ENCODE data around the gene PPP6R2.

DNA sequence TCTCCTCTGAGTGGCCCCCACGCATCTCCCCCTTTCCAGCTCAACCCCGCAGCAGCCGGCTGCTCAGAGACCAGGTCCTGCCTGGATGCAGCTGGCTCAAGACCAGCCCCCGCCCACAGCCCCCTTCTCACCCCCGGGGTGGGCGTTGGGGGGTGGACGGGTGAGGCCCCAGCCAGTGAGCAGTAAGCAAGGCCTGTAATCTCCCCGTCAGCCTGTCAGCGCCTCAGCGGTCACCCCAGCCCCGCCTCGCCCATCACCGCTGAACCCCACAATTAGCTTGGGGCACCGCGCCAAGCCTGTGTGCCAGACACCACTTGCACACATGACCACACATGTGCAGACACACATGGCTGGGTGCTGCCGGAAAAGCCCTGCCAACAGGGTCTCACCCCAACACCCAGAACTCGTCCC is 41.5 kb upstream of the PPP6R2 start:
- TF ChIP-seq, protein P1, sequence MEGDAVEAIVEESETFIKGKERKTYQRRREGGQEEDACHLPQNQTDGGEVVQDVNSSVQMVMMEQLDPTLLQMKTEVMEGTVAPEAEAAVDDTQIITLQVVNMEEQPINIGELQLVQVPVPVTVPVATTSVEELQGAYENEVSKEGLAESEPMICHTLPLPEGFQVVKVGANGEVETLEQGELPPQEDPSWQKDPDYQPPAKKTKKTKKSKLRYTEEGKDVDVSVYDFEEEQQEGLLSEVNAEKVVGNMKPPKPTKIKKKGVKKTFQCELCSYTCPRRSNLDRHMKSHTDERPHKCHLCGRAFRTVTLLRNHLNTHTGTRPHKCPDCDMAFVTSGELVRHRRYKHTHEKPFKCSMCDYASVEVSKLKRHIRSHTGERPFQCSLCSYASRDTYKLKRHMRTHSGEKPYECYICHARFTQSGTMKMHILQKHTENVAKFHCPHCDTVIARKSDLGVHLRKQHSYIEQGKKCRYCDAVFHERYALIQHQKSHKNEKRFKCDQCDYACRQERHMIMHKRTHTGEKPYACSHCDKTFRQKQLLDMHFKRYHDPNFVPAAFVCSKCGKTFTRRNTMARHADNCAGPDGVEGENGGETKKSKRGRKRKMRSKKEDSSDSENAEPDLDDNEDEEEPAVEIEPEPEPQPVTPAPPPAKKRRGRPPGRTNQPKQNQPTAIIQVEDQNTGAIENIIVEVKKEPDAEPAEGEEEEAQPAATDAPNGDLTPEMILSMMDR (IDR thresholded peaks at IDR 0.05) = no peak
- TF ChIP-seq EZH2phosphoT487 (IDR thresholded peaks at IDR 0.05) = no peak
